Skin of body (tissue), 2 donors: ENCODE results near the gene ARIH2. TPM values are rescaled to one million over a fixed set of nuclear protein-coding genes. Genes with fewer than 3 reads are reported as not detected.

ENCODE experiments used
- DNase-seq: peaks from one replicate; lab custom pipeline; 2025; lab: John Stamatoyannopoulos, UW
- total RNA-seq: library from RNA; depleted of rRNA; stranded (reverse); fragments of >200 nt; gene quantifications from one replicate; pipeline ENCODE4 v1.2.3, GENCODE V29; 2014

ARIH2 gene
- total RNA-seq, 1 donor from 2014 or later: 63.3 TPM

DNA sequence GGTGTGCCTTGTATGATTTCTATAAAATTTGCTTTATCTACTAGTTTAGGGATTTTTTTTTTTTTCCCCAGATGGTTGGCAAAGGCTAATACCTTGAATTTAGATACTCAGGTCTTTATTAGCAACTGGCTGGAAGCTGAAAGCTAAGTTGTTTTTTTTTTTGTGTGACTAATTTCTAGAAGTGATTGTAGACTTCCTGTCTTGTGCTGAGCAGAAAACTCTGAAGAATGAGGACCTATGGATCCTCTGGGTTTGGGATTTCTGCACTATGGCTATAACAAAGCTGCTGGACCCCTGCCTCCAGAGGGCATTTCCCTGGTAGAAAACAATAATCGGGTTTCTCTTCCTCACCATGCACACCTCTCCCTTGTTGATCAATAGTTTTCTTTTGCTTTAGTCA is 10.0 kb downstream of the ARIH2 start:
- DNase-seq: no peak

DNA sequence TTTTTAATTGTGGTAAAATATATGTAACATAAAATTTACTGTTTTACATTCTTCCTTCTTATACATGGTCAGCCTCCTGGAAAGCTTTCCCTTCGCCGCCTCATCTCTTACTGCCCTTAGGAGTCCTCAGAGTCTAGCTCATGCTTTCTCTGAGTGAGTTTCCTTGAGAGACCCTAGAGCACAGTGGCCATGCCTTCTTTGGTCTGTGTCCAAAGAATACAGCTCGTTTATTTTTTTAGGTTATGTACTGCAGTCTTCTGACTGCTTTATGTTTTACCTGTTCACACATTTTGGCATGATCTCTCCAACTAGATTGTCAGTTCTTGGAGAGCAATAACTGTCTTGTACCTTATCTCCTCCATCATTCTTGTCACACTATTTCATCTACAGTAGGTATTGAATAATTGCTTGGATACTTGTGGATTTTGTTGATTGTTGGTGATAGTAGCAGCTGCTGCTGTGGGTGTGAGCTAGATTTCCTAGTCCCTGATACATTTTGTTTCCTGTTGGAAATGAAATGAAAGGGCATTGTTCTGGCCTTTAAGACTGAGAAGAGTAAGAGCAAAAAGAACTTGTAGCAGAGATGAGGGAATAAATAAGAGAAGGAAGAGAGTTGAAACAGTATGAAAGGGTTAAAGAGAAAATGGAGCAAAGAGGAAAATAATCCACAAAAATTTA is 10.9 kb downstream of the ARIH2 start:
- no peak for DNase-seq

DNA sequence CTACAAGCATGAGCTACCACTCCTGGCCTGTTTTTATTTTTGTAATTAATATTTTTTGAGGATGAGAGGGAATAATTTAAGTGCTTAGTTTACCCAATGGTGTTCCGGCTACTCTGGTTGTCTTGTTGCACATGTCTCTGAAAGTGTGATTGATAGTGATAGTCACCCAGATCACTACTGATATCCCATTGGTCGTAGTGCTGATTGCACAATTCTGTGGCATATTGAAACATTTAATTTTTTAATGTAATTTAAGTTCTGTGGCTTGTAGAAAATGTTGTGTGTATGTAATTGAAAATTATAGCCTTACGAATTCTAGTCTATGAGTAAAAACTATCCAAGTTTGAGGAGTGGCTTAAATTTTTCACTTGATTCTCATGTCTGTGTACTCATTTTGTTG is 11.9 kb downstream of the ARIH2 start:
- no peak for DNase-seq

DNA sequence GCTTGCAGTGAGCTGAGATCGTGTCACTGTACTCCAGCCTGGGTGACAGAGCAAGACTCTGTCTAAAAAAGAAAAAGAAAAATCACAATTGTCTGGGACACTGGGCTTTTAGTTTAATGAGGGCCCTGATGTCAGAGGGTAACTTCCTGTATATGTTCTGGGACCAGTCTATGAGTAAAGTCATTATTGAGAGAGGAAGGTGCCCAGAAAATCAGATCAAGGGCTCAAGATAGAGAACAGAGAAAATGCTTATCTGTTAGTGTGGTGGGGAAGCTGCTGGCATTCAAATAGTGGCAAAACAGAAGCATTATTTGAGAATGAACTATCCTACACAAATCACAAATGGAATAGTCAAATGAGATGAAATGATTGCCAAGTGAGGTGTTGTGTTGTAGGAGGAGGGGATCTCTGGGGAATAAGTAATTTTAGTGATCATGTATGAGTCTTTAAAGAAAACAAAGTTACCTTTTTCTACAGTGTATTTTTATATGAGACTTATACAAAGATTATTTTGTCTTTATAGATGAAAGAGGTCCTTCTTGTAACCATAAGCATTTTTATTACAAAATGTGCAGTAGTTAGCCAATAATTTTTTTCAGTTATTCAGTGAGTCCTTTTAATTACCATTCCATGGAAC is 13.4 kb downstream of the ARIH2 start:
- no peak for DNase-seq

DNA sequence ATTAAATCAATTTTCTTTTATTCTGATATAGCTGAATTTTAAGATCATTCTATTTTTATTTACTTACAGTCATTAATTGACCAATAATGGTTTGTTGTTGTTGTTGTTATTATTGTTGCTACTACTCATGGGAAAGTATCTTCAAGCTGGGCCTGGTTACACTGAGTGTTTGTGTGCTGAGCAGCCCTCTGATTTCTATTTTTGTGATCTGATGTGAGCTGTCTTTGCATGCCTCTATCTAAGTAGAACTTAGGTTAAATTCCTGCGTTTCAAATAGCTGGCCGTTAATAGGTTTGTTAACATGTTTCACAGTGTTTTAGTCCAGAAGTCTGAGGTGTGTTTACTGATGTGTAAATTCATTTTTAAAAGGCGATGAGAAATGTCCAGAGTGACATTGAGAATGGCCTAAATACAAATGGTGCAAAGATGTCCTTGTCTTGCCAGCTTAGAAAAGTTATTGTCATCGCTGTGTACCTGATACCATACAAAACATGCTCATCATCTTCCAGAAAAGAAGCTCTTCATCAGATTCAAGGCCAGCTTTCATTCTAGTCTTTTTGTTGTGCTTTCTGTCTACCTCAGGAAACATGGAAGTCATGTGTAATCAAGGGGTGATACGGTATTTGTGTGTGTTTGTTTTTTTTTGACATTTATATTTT is 15.8 kb downstream of the ARIH2 start:
- DNase-seq: no peak

DNA sequence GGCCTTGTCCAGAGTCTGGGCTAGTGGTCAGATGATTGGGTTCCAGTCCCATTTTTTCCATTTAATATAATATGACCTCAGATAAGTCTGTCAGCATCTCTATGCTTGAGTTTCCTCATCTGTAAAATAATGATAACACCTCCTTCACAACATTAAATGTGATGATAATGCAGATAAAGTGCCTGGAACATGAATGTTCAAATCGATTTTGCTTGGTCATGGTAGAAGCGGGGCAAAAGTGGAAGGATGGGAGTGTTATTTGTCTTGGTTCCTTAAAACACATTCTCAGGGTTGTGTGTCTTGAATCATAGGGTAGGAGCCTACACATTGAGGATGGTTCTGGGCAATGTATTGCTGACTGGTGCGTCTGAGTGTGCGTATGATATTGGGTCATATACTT is 16.9 kb downstream of the ARIH2 start:
- no peak for DNase-seq

DNA sequence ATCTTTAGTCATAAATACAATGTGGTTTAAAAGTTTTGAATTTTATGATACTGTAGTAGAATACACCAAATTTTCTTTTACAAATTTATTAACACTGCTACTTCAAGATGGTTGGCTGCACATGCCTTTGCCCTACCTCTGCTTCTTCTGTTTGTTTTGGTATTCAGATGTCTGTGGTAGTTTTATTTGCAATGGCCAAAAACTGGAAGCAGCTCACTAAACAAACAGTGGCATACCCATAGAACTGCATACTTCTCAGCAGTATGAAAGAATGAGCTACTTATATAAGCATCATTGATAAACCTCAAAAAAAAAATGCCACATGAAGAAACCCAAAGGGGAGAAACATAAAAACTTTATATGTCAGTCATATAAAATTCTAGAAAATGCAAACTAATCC is 19.5 kb downstream of the ARIH2 start:
- no peak for DNase-seq

DNA sequence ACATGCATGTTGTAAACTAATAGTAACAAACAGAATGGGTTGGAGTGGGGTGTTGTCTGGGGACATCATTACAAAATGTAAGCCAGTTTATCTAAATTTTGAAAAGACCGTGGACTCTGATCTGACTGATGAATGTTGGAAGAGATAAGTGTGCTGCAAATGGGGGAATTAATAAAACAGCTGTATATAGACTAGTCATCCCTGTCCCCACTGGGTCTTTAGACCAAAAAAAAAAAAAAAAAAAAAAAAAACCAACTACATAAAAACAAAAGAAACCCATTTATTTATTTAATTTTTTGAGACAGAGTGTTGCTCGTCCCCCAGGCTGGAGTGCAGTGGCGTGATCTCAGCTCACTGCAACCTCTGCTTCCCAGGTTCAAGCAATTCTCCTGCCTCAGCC is 20.0 kb downstream of the ARIH2 start:
- no peak for DNase-seq

DNA sequence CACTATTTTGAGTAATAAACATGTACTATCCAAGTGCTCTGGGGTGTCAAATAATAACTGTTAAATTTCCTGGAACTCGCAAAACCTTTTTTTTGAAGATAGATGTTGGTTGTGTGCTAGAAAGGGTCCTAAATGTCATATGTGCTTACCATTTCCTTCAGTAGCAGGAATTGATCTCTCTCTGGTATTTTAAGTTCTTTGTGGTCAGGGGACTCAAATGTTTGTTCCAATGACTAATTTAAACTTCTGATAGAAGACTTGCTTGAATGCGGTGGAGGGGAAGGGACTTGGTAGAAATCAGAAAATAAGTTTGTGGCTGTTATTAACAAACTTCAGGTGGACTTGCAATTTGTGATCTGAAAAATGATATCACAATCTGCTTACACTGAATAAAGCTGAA is 26.8 kb downstream of the ARIH2 start:
- no peak for DNase-seq

DNA sequence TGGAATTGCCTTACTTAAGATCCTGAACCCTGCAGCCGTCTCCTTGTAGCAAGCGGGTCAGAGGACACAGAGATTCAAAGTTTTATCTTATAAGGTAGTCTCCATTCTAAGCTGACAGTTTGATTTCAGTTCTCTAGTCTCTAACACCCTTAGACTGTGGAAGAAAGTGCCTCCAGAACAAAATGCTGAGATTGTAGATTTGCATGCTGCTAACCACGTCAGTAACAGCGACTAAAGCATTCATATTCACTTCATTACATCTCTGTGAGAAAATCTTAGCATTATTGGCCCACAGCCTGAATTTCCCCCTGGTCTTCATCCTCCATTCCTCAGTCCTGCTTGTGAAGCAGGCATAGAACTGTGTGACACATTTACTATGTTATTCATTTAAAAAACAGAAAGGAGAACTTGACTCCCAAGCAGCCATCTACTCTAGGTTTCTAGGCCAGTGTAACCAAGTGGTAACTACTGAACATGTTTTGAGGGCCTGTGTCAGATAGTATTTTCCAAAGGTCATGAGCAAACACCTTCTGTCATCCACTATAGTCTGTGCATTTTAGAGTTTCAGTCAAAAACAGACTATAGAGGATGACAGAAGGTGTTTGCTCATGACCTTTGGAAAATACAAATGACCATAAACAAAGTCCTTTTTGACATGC is 27.4 kb downstream of the ARIH2 start:
- DNase-seq: no peak

DNA sequence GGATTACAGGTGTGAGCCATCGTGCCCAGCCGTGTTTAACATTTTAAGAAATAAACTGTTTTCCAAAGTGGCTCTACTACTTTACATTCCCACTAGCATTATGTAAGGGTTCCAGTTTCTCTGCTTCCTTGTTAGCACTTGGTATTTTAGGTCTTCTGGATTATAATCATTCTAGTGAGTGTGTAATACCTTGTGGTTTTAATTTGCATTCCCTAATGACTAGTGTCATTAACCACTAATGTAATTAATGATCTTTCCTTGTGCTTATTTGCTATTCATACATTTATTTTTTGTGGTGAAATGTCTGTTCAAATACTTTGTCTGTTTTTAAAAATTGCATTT is 30.7 kb downstream of the ARIH2 start:
- DNase-seq: no peak

DNA sequence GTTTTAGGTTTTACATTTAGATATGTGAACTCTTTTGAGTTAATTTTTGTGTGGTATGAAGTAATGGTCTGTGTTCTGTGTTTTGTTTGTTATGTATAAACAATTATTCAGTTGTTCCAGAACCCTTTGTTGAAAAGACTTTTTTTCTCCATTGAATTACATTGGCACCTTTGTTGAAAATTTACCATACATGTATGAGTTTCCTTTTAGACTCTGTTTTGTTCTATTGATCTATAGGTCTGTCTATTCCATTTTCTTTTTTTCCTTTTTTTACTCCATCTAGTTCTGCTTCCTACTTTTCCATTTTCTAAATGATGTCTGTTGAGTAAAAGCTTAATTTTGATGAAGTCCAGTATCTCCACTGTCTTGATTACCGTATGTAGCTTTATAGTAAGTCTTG is 31.4 kb downstream of the ARIH2 start:
- DNase-seq: no peak

DNA sequence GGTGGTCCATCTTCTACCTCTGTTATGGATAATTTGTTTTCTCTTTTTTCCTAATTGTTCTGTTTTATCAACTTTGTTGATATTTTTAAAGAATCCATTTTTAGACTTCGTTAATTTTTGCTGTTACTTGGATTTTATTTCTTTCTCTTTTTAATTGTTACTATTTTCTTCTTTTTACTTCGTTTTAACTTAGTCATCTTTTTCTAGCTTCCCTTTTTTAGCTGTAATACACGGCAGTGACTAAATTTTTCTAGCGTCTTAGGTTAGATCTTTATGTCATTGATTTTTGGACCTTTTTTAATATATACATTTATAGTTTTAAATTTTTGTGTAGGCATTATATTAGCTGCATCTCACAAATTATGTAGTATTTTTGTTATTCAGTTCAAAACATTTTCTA is 33.1 kb downstream of the ARIH2 start:
- DNase-seq: no peak

DNA sequence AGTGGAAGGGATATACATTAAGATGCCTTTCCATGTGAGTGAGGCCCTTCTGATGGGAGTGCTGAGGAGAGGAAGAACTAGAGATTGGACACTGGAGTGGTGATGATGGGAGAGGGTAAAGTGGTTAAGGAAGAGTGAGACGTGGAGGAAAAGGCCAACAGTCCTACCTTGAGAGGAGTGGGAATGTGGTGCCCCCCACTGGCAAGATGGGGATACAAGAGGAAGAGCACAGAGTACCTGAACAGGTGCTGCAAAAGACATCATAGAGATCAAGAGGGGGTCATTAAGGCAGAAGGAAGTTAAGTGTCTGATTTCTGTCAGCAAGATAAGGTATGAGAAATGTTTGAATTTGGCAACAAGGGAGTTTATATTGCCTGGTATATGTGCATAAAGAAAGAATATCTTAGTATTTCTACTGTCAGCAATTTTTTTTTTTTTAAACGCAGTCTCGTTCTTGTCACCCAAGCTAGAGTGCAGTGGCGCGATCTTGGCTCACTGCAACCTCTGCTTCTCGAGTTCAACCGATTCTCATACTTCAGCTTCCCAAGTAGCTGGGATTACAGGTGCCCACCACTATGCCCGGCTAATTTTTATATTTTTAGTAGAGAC is 34.0 kb downstream of the ARIH2 start:
- no peak for DNase-seq

DNA sequence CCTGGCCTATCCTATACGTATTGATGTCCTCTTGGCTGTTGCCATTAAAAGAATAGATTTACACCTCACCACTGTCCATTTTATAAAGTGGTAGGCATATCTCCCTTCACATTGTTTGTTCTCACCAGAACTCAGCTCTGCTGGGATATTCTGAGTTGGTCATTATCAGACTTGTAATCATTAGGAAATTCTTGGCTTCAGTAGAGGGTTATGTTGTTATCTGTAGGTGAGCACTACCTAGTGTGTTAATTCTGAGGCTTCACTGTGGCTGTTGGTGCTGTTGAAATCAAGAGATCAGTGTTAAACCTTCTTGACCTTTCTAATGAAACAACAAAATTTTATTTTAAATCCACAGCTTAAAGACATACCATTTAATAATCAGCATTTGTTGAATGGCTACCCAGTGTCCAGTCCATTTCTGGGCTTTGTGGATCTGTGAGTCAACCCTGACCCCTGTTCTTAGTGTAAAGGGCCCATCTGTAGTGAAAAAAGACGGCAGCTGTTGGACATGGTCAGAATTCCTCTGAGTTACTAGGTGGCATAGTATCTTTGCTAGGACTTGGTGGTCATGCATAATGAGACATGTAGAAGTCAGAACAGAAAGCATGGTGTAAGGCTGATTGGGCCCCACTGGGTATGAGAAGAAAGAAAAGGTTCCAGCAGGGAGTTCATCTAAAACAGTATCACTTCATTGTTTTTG is 38.5 kb downstream of the ARIH2 start:
- no peak for DNase-seq

DNA sequence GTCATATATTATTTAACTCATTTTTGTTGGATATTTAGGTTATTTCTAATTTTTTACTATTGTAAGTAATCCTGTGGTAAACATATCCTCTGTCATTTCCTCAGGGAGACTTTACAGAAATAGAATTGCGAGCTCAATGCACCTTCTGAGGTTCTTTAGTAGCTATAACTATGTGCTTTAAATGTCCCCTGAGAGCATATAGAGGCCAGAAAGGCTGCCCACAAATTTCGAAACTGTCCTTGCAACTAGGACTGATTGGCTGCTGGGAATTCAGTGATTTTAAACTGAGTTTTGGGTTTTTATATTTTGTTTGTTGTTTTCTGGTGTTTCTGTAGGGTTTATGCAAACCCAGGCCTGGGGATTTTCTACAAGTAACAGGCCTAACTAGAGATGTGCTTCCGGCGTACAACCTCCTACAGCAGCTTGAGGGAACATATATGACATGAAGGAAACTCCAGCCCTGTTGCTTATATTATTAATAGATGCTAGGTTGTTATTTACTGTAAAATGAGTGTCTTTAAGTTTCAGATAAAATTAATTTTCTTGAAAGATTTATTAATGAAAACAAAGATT is 42.3 kb downstream of the ARIH2 start:
- DNase-seq: no peak

DNA sequence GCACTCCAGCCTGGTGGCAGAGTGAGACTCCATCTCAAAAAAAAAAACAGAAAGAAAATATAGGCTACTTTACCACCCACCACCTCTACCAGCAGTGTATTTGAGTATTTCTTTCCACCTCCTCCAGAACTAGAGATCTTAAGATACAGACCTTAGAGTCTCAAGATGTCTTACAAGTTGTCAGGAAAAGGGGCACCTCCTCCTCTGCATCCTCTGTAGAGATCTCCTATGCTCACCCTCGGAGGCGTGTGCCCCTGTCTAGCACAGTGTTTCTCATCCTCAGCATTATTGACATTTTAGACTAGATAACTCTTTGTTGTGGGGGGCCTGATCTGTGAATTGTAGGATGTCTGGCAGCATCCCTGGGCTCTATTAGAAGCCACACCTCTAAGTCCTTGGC is 43.7 kb downstream of the ARIH2 start:
- DNase-seq: no peak

DNA sequence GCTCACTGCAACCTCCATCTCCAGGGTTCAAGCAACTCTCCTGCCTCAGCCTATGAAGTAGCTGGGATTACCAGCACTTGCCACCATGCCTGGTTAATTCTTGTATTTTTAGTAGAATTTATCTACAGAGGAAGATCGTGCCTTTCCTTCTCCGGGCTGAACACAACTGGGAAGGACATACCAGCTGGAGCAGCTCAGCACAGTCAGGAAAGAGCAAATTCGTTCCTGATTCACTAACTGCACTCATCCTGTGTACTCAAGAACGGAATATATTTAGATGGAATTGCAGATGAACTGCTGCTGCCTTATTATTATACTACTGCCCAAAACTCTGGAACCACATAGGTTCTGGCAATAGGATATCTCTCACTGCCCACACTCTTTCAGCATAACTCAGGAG is 44.3 kb downstream of the ARIH2 start:
- DNase-seq: no peak

DNA sequence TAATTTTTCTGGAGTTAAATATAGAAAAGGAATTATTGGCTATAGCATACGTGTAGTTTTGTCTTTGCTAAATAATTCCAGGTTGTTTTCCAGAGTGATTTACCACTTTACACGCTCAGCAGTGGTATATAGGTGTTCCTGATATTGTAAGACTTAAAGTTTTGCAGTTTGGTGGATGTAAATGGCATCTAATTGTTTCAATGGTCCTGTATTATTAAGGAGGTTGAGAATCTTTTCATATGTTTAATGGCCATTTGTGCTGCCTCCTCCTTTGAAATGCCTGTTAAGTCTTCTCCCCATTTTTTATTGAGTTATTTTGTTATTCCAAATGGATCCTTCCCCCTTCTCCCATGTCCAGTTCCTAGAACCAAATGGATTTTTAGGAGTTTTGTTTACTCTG is 44.9 kb downstream of the ARIH2 start:
- no peak for DNase-seq

DNA sequence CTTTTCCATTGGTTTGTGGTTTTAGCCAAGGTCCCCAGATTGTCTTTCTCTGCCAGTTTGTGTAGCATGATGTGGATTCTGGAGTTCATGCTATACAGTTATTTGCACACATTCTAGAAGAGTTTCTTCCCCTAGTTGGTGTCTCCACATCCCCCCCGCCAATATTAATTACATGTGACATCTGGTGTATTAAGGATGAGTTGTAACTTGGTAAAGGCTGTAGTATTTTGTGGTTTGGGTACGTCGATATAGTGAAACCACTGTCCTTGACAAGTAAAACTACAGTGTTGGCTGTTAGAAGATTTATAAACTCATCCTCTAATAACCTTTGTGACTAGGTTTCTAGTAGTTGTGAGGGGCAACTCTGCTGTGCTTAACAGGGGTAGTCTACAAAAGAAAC is 47.7 kb downstream of the ARIH2 start:
- DNase-seq: no peak

DNA sequence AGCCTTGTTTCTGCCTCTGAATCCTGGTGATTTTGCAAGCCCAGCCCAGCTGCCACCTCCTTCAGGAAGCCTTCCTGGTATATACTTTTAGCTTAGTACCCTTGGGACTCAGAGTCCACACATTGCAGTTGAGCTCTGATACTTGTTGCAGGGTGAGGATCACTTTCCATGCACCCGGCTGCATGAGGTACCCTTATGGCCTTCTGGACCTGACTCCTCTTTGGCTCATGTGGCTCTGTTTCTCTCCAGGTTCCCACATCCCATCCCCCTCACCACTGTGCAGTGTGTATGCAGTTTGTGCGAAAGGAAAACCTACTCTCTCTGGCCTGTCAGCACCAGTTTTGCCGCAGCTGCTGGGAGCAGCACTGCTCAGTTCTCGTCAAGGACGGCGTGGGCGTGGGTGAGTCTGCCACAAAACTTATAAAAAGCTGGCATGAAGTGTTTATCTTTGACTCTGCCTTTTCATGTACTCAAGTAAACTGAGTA is 48.3 kb downstream of the ARIH2 start:
- DNase-seq: no peak
